GM12878 (cell line): ENCODE measurements around the gene SLX4IP. TPM values are rescaled to one million over a fixed set of nuclear protein-coding genes. Genes with fewer than 3 reads are reported as not detected.

Source experiments
- CBFB ChIP-seq: IDR thresholded peaks from 2 replicates; pipeline ENCODE4 v1.6.1; 2016; ENCODE audit warnings: antibody characterized with exemption, low read depth
- CHD1 ChIP-seq: IDR thresholded peaks from 2 replicates; pipeline ENCODE4 v1.6.1; 2012; ENCODE audit warnings: low read depth, low read length, improper control_type of control experiment
- CTCF ChIP-seq, 3 experiments: IDR thresholded peaks in 2 of 3; conservative IDR thresholded peaks in 1 of 3; 2 replicates each; pipeline ENCODE4 v1.5.1; 2011; ENCODE audit warnings: low read depth in 3 of 3, low read length in 3 of 3, mild to moderate bottlenecking in 3 of 3, control low read depth in 2 of 3, moderate library complexity in 2 of 3, inconsistent platforms in 1 of 3, mixed read lengths in 1 of 3; ENCODE audit not compliant: control insufficient read depth in 2 of 3, insufficient read depth in 1 of 3; ENCODE audit errors: extremely low read depth in 1 of 3
- E4F1 ChIP-seq: fragments of 450-650 bp; IDR thresholded peaks from 2 replicates; pipeline ENCODE4 v1.6.1; 2018; ENCODE audit warnings: borderline replicate concordance, mild to moderate bottlenecking; ENCODE audit not compliant: partially characterized antibody
- GATAD2B ChIP-seq: fragments of 450-650 bp; conservative IDR thresholded peaks from 2 replicates; pipeline ENCODE4 v1.6.1; 2017; ENCODE audit warnings: low read depth, mild to moderate bottlenecking, moderate library complexity
- HCFC1 ChIP-seq: fragments of 150-350 bp; IDR thresholded peaks from 2 replicates; pipeline ENCODE4 v1.6.1; 2014; ENCODE audit warnings: low read length
- HDAC2 ChIP-seq: fragments of 200-600 bp; sonication (generic); IDR thresholded peaks from 2 replicates; pipeline ENCODE4 v1.6.1; 2017
- HDAC6 ChIP-seq: fragments of 200-600 bp; sonication (generic); IDR thresholded peaks from one replicate; pipeline ENCODE4 v1.8.0; 2017; ENCODE audit warnings: antibody characterized with exemption; ENCODE audit not compliant: unreplicated experiment
- HDGF ChIP-seq: fragments of 450-650 bp; IDR thresholded peaks from 2 replicates; pipeline ENCODE4 v1.6.1; 2016; ENCODE audit warnings: antibody characterized with exemption
- IKZF1 ChIP-seq: fragments of 450-650 bp; conservative IDR thresholded peaks from 2 replicates; pipeline ENCODE4 v1.6.1; 2017; ENCODE audit warnings: antibody characterized with exemption, mild to moderate bottlenecking
- IRF5 ChIP-seq: fragments of 450-650 bp; IDR thresholded peaks from 2 replicates; pipeline ENCODE4 v1.6.1; 2017; ENCODE audit warnings: borderline replicate concordance
- KAT2A ChIP-seq: conservative IDR thresholded peaks from 2 replicates; pipeline ENCODE4 v1.6.1; 2011; ENCODE audit warnings: low read depth, low read length; ENCODE audit not compliant: control insufficient read depth
- MEF2A ChIP-seq: IDR thresholded peaks from 2 replicates; pipeline ENCODE4 v1.6.1; 2011; ENCODE audit warnings: low read depth, mild to moderate bottlenecking, low read length, moderate library complexity; ENCODE audit not compliant: insufficient read depth
- NFXL1 ChIP-seq: fragments of 450-650 bp; IDR thresholded peaks from 2 replicates; pipeline ENCODE4 v1.6.1; 2017; ENCODE audit warnings: antibody characterized with exemption, mild to moderate bottlenecking, borderline replicate concordance
- NRF1 ChIP-seq: conservative IDR thresholded peaks from 2 replicates; pipeline ENCODE4 v1.6.1; 2011; ENCODE audit warnings: mild to moderate bottlenecking, low read depth, low read length, improper control_type of control experiment
- PKNOX1 ChIP-seq: fragments of 450-650 bp; IDR thresholded peaks from 2 replicates; pipeline ENCODE4 v1.6.1; 2016; ENCODE audit warnings: mild to moderate bottlenecking
- RB1 ChIP-seq: fragments of 450-650 bp; formaldehyde crosslinking; IDR thresholded peaks from 2 replicates; pipeline ENCODE4 v1.6.1; 2017; ENCODE audit warnings: mild to moderate bottlenecking, borderline replicate concordance
- RBBP5 ChIP-seq: fragments of 200-600 bp; sonication (generic); conservative IDR thresholded peaks from 2 replicates; pipeline ENCODE4 v1.6.1; 2016
- RELB ChIP-seq: fragments of 450-650 bp; IDR thresholded peaks from 2 replicates; pipeline ENCODE4 v1.6.1; 2017; ENCODE audit warnings: low read depth, mild to moderate bottlenecking, moderate library complexity
- SMAD5 ChIP-seq: IDR thresholded peaks from 2 replicates; pipeline ENCODE4 v1.6.1; 2016; ENCODE audit warnings: antibody characterized with exemption, low read depth
- SREBF2 ChIP-seq: IDR thresholded peaks from 2 replicates; pipeline ENCODE4 v1.6.1; 2012; ENCODE audit warnings: mild to moderate bottlenecking, low read length
- TARDBP ChIP-seq: IDR thresholded peaks from 2 replicates; pipeline ENCODE4 v1.6.1; 2016; ENCODE audit warnings: borderline replicate concordance
- ZNF274 ChIP-seq: IDR thresholded peaks from one replicate; pipeline ENCODE4 v1.8.0; 2011; ENCODE audit not compliant: insufficient read length, insufficient read depth
- ZNF384 ChIP-seq: IDR thresholded peaks from 2 replicates; pipeline ENCODE4 v1.6.1; 2012; ENCODE audit warnings: low read depth, mild to moderate bottlenecking, low read length, improper control_type of control experiment, borderline replicate concordance
- polyA plus RNA-seq, 11 experiments: library from polyadenylated mRNA; depleted of rRNA in 4 of 11; unstranded in 6 of 11; stranded (reverse) in 5 of 11; fragments of >200 nt; fragmentation: Nextera tagmentation in 4 of 11; fragmentation: Illumina TruSeq in 1 of 11; extraction: Ambion mirVana in 4 of 11; extraction: Trizol in 1 of 11; gene quantifications; 1 replicate in 1 of 11; 2 replicates in 10 of 11; pipeline versions ENCODE4 v1.2.1 to v1.2.3, GENCODE V29; 2011 to 2016; ENCODE audit warnings: inconsistent platforms in 2 of 11, missing spikeins in 2 of 11, low read depth in 1 of 11
- total RNA-seq, 4 experiments: library from RNA; depleted of rRNA in 3 of 4; stranded (reverse); fragments of >200 nt in 3 of 4; fragmentation: Illumina TruSeq in 1 of 4; extraction: Trizol in 1 of 4; gene quantifications; 2 replicates each; pipeline versions ENCODE4 v1.2.1 to v1.2.3, GENCODE V29; 2013 to 2021

SLX4IP gene
- total and polyA plus RNA-seq, 10 of the 15 experiments (the other 5 are each of a cell fraction or from before 2014, with no cell fraction given): 2.2 to 11.0 (median 6.3) TPM

GRCh38 chr20:10674684-10675449 is 239.8 kb downstream of the SLX4IP start (continued):
- TF ChIP-seq E4F1: no peak
- TF ChIP-seq RBBP5: no peak
- no peak for TF ChIP-seq MEF2A
- TF ChIP-seq HDAC6: no peak
- TF ChIP-seq RB1: no peak
- TF ChIP-seq ZNF274: no peak
- TF ChIP-seq PKNOX1: no peak
- no peak for TF ChIP-seq SMAD5
- no peak for TF ChIP-seq NFXL1
- TF ChIP-seq KAT2A: no peak
- no peak for TF ChIP-seq IRF5
- TF ChIP-seq IKZF1: no peak
- TF ChIP-seq CTCF (IDR thresholded peaks at IDR 0.05 in 2 of 3, conservative IDR thresholded peaks at IDR 0.05 in 1 of 3; ENCODE audit: control insufficient read depth in 2 of 3, extremely low read depth in 1 of 3, insufficient read depth in 1 of 3, low read depth in 3 of 3, low read length in 3 of 3): peak; percentile 69 to 82 (median 71)
- TF ChIP-seq HDGF: no peak
- no peak for TF ChIP-seq ZNF384
- TF ChIP-seq HCFC1: no peak
- TF ChIP-seq RELB: peak; percentile 24; the same call in 1 of the 2 replicates
- TF ChIP-seq TARDBP: no peak
- no peak for TF ChIP-seq SREBF2
- no peak for TF ChIP-seq CHD1
- TF ChIP-seq NRF1: no peak
- TF ChIP-seq CBFB: no peak
- TF ChIP-seq HDAC2: no peak
- no peak for TF ChIP-seq GATAD2B
